Gastroesophageal sphincter (tissue), 3 donors: ENCODE measurements around the gene PI16.

Experiments used
- CTCF ChIP-seq, 4 experiments: fragments of 200-600 bp in 2 of 4; fragments of 450-650 bp in 2 of 4; sonication (generic) in 1 of 4; IDR thresholded peaks; one replicate each; pipeline ENCODE4 v1.5.1; 2017 to 2019; ENCODE audit warnings: antibody characterized with exemption in 4 of 4, mild to moderate bottlenecking in 2 of 4, moderate library complexity in 2 of 4
- POLR2A ChIP-seq, 2 donors: fragments of 450-650 bp; IDR thresholded peaks; one replicate each; pipeline ENCODE4 v1.6.1; 2017; ENCODE audit warnings: antibody characterized with exemption in 2 of 2, mild to moderate bottlenecking in 2 of 2, moderate library complexity in 1 of 2

GRCh38 chr6:37011656-37012378 is 57.3 kb downstream of the PI16 start:
- no peak for TF ChIP-seq CTCF (IDR thresholded peaks at IDR 0.05)
- TF ChIP-seq POLR2A (IDR thresholded peaks at IDR 0.05), result no peak
